ENCODE measurements around the gene LRP5. TPM values are rescaled to one million over a fixed set of nuclear protein-coding genes. Genes with fewer than 3 reads are reported as not detected.

Gene LRP5
- polyA plus RNA-seq, 1 donor (not counting 4 experiments of a cell fraction or from before 2014, with no cell fraction given) = 6.6 TPM

GRCh38 chr11:68303982-68304780 is 8.2 kb upstream of the LRP5 start:
- no peaks in the 10 kb centered on the region for H3K79me2 ChIP-seq (ENCODE audit: control insufficient read depth, insufficient read depth, low read length)
- H3K36me3 ChIP-seq (ENCODE audit: control insufficient read depth in 2 of 2, extremely low read depth in 1 of 2, insufficient read depth in 2 of 2, low read length in 2 of 2) = no peaks in the 10 kb centered on the region
- no peaks in the 10 kb centered on the region for H3K9me1 ChIP-seq (ENCODE audit: control insufficient read depth, extremely low read depth, insufficient read depth, low read length)
- no peaks in the 10 kb centered on the region for H3K4me1 ChIP-seq (ENCODE audit: control insufficient read depth, extremely low read depth, insufficient read depth, low read length)
- H2AFZ ChIP-seq (ENCODE audit: control insufficient read depth, low read length) = no peak overlapping the region
- DNase-seq (ENCODE audit: low read depth, low spot score) = no peak
- dilution Hi-C loops (cut with MboI; ENCODE audit: extremely low pct_ligation_motif_present, low sequenced_read_pairs) = no loop called here
- no peak overlapping the region for H3K9ac ChIP-seq (ENCODE audit: control insufficient read depth, extremely low read depth, insufficient read depth, low read length)
- peaks cover 1% of the 10 kb centered on the region for H3K27me3 ChIP-seq (ENCODE audit: control insufficient read depth, extremely low read depth, insufficient read depth, low read length)
- peaks cover 3% of the 10 kb centered on the region for H3K9me3 ChIP-seq (ENCODE audit: control insufficient read depth, low read depth, low read length)
- TF ChIP-seq CTCF (optimal IDR thresholded peaks at IDR 0.05 in 1 of 3, IDR thresholded peaks at IDR 0.05 in 1 of 3, conservative IDR thresholded peaks at IDR 0.05 in 1 of 3; ENCODE audit: extremely low read depth in 1 of 3, insufficient read depth in 2 of 3, low read length in 3 of 3) (no peak), EZH2 (IDR thresholded peaks at IDR 0.05; ENCODE audit: low read length) (no peak)
- FAIRE-seq = no peak
- no peak overlapping the region for H3K27ac ChIP-seq (ENCODE audit: control insufficient read depth, insufficient read depth, low read length)
- no peak overlapping the region for H3K4me3 ChIP-seq (ENCODE audit: control insufficient read depth in 2 of 3, extremely low read depth in 1 of 3, insufficient read depth in 2 of 3, low read depth in 1 of 3, low read length in 3 of 3)
- H4K20me1 ChIP-seq (ENCODE audit: control insufficient read depth, extremely low read depth, insufficient read depth, low read length) = no peaks in the 10 kb centered on the region
- H3K4me2 ChIP-seq (ENCODE audit: control insufficient read depth, extremely low read depth, insufficient read depth, low read depth, low read length) = no peak overlapping the region

GRCh38 chr11:68306636-68307035 is 5.8 kb upstream of the LRP5 start:
- no peak for TF ChIP-seq EZH2 (IDR thresholded peaks at IDR 0.05; ENCODE audit: low read length)
- TF ChIP-seq CTCF (optimal IDR thresholded peaks at IDR 0.05 in 1 of 3, IDR thresholded peaks at IDR 0.05 in 1 of 3, conservative IDR thresholded peaks at IDR 0.05 in 1 of 3; ENCODE audit: extremely low read depth in 1 of 3, insufficient read depth in 2 of 3, low read length in 3 of 3) = no peak
- FAIRE-seq = no peak
- Histone ChIP-seq H3K9me3 (ENCODE audit: control insufficient read depth, low read depth, low read length) (peaks cover 3% of the 10 kb centered on the region), H3K36me3 (ENCODE audit: control insufficient read depth in 2 of 2, extremely low read depth in 1 of 2, insufficient read depth in 2 of 2, low read length in 2 of 2) (no peaks in the 10 kb centered on the region), H4K20me1 (ENCODE audit: control insufficient read depth, extremely low read depth, insufficient read depth, low read length) (no peaks in the 10 kb centered on the region), H3K4me3 (ENCODE audit: control insufficient read depth in 2 of 3, extremely low read depth in 1 of 3, insufficient read depth in 2 of 3, low read depth in 1 of 3, low read length in 3 of 3) (no peak overlapping the region), H3K4me2 (ENCODE audit: control insufficient read depth, extremely low read depth, insufficient read depth, low read depth, low read length) (no peak overlapping the region), H3K79me2 (ENCODE audit: control insufficient read depth, insufficient read depth, low read length) (no peaks in the 10 kb centered on the region), H3K9ac (ENCODE audit: control insufficient read depth, extremely low read depth, insufficient read depth, low read length) (no peak overlapping the region), H2AFZ (ENCODE audit: control insufficient read depth, low read length) (no peak overlapping the region), H3K9me1 (ENCODE audit: control insufficient read depth, extremely low read depth, insufficient read depth, low read length) (no peaks in the 10 kb centered on the region), H3K27me3 (ENCODE audit: control insufficient read depth, extremely low read depth, insufficient read depth, low read length) (no peaks in the 10 kb centered on the region), H3K4me1 (ENCODE audit: control insufficient read depth, extremely low read depth, insufficient read depth, low read length) (no peaks in the 10 kb centered on the region), H3K27ac (ENCODE audit: control insufficient read depth, insufficient read depth, low read length) (no peak overlapping the region)
- DNase-seq (ENCODE audit: low read depth, low spot score) = no peak
- dilution Hi-C loops (cut with MboI; ENCODE audit: extremely low pct_ligation_motif_present, low sequenced_read_pairs) = no loop called here

Measured in keratinocyte (primary cell).